ENCODE data around the gene C2orf49.

C2orf49 gene

GRCh38 chr2:105365206-105365605, 27.9 kb downstream of the C2orf49 start:
- Histone ChIP-seq H3K4me3 (ENCODE audit: low read length) (no peak overlapping the region), H3K4me1 (ENCODE audit: control insufficient read depth, insufficient read depth, low read length) (peaks cover 3% of the 10 kb centered on the region), H3K27me3 (replicated peaks; ENCODE audit: control insufficient read depth, insufficient read depth, low read length) (no peaks in the 10 kb centered on the region), H3K36me3 (ENCODE audit: control insufficient read depth, insufficient read depth, low read length, severe bottlenecking) (peaks cover 90% of the 10 kb centered on the region), H3K9ac (ENCODE audit: low read length) (no peak overlapping the region), H3K9me3 (ENCODE audit: control insufficient read depth, low read length) (no peaks in the 10 kb centered on the region)
- no peak for DNase-seq (ENCODE audit: low read depth)

- Histone ChIP-seq H3K9ac (ENCODE audit: low read length) (peak overlapping the region; percentile 16), H3K4me1 (ENCODE audit: control insufficient read depth, insufficient read depth, low read length) (peaks cover 31% of the 10 kb centered on the region), H3K36me3 (ENCODE audit: control insufficient read depth, insufficient read depth, low read length, severe bottlenecking) (peaks cover 80% of the 10 kb centered on the region), H3K4me3 (ENCODE audit: low read length) (no peak overlapping the region), H3K9me3 (ENCODE audit: control insufficient read depth, low read length) (no peaks in the 10 kb centered on the region), H3K27me3 (replicated peaks; ENCODE audit: control insufficient read depth, insufficient read depth, low read length) (no peaks in the 10 kb centered on the region)
- DNase-seq (ENCODE audit: low read depth) = no peak
Measured at GRCh38 chr2:105368759-105369408, 31.5 kb downstream of the C2orf49 start.

DNA sequence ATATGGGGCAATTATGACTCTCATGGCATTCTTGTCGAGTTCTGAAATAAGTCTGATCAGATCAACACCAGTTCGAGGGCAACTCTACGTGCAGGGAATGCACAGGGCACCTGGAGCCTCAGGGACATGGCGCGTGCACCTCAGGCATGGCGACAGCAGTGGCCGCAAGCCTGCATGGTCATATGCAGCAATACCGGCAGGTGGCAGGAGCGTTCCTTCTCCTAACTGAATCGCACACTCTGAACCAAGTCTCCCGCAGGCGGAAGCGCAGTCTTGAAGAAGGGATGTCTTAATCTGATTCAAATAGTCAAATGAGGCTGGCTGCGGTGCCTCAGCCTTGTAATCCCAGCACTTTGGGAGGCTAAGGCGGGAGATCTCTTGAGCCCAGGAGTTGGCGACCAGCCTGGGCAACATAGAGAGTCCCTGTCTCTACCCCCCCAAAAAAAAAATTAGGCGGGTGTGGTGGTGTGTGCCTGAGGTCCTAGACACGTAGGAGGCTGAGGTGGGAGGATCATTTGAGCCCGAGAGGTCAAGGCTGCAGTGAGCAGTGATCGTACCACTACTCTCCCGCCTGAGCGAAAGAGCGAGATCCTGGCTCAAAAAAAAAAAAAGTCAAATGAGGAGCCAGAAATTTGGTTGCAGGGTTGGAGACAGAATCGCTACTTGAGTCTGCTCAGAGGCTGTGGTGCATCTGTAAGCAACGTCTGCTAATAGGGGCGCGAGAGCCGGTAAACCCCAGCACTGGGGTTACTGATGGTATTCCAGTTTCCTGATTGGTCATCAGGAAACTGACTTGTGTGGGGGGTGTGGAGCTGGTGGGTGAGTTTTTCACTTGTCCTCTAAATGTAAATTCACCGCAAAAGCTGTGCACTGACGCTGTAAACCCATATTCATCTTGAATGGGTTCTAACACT, 32.7 kb downstream of the C2orf49 start:
- H3K36me3 ChIP-seq (ENCODE audit: control insufficient read depth, insufficient read depth, low read length, severe bottlenecking) = peaks cover 73% of the 10 kb centered on the region
- peaks cover 43% of the 10 kb centered on the region for H3K4me1 ChIP-seq (ENCODE audit: control insufficient read depth, insufficient read depth, low read length)

DNA sequence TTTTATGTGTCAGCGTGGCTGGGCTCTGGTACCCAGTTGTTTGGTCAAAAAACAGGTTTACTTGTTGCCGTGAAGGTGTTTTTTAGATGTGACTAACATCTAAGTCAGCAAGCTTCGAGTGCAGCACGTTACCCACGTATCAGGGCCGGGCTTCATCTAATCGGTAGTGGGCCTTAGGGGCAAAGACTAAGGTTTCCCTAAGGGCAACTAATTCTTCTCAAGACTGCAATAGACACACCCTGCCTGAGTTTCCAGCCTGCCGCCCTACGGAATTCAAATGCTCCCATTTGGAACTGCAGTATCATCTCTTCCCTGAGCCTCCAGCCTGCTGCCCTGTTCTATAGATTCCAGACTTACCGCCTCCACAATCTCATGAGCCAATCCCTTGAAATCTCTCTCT, 33.8 kb downstream of the C2orf49 start:
- Histone ChIP-seq H3K9me3 (ENCODE audit: control insufficient read depth, low read length) (no peaks in the 10 kb centered on the region), H3K27me3 (replicated peaks; ENCODE audit: control insufficient read depth, insufficient read depth, low read length) (no peaks in the 10 kb centered on the region), H3K4me3 (ENCODE audit: low read length) (no peak overlapping the region), H3K36me3 (ENCODE audit: control insufficient read depth, insufficient read depth, low read length, severe bottlenecking) (peaks cover 70% of the 10 kb centered on the region), H3K9ac (ENCODE audit: low read length) (peak overlapping the region; percentile 47), H3K4me1 (ENCODE audit: control insufficient read depth, insufficient read depth, low read length) (peaks cover 54% of the 10 kb centered on the region)
- no peak for DNase-seq (ENCODE audit: low read depth)

More for the DNA sequence above, 32.7 kb downstream of the C2orf49 start:
- Histone ChIP-seq H3K4me3 (ENCODE audit: low read length) (no peak overlapping the region), H3K27me3 (replicated peaks; ENCODE audit: control insufficient read depth, insufficient read depth, low read length) (no peaks in the 10 kb centered on the region), H3K9ac (ENCODE audit: low read length) (peak overlapping the region; percentile 58), H3K9me3 (ENCODE audit: control insufficient read depth, low read length) (no peaks in the 10 kb centered on the region)
- DNase-seq (ENCODE audit: low read depth) = peak; percentile 93

GRCh38 chr2:105371810-105372209, 34.5 kb downstream of the C2orf49 start:
- H3K9ac ChIP-seq (ENCODE audit: low read length) = peak overlapping the region; percentile 47
- DNase-seq (ENCODE audit: low read depth) = no peak
- no peak overlapping the region for H3K4me3 ChIP-seq (ENCODE audit: low read length)
- peaks cover 58% of the 10 kb centered on the region for H3K4me1 ChIP-seq (ENCODE audit: control insufficient read depth, insufficient read depth, low read length)
- no peaks in the 10 kb centered on the region for H3K9me3 ChIP-seq (ENCODE audit: control insufficient read depth, low read length)
- H3K36me3 ChIP-seq (ENCODE audit: control insufficient read depth, insufficient read depth, low read length, severe bottlenecking) = peaks cover 72% of the 10 kb centered on the region
- H3K27me3 ChIP-seq (replicated peaks; ENCODE audit: control insufficient read depth, insufficient read depth, low read length) = no peaks in the 10 kb centered on the region

DNA sequence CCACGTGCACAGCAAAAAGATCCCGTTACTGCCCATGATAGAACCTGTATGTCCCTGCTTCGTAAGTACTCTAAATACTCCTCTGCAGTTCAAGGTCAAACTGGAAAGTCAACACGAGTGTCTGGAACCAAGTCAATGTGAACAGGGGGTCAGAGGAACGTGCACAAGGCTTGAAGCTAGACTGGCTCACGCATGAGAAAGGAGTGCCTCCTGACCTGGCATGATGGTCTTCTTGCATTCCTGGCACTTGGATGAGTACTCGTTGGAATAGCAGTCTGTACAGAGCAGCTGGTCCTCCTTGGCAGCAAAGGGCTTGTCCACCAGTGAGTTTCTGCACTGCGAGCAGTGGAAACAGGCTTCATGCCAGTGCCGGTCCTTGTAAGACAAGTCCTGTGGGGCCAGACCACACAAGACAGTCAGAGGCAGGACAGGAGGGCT, 36.0 kb downstream of the C2orf49 start:
- peaks cover 65% of the 10 kb centered on the region for H3K36me3 ChIP-seq (ENCODE audit: control insufficient read depth, insufficient read depth, low read length, severe bottlenecking)
- no peaks in the 10 kb centered on the region for H3K27me3 ChIP-seq (replicated peaks; ENCODE audit: control insufficient read depth, insufficient read depth, low read length)
- no peaks in the 10 kb centered on the region for H3K9me3 ChIP-seq (ENCODE audit: control insufficient read depth, low read length)
- no peak overlapping the region for H3K4me3 ChIP-seq (ENCODE audit: low read length)
- peaks cover 63% of the 10 kb centered on the region for H3K4me1 ChIP-seq (ENCODE audit: control insufficient read depth, insufficient read depth, low read length)
- DNase-seq (ENCODE audit: low read depth) = no peak
- peak overlapping the region; percentile 72 for H3K9ac ChIP-seq (ENCODE audit: low read length)

- H3K9me3 ChIP-seq (ENCODE audit: control insufficient read depth, low read length) = no peaks in the 10 kb centered on the region
- peak overlapping the region; percentile 72 for H3K9ac ChIP-seq (ENCODE audit: low read length)
- peaks cover 64% of the 10 kb centered on the region for H3K36me3 ChIP-seq (ENCODE audit: control insufficient read depth, insufficient read depth, low read length, severe bottlenecking)
- H3K4me1 ChIP-seq (ENCODE audit: control insufficient read depth, insufficient read depth, low read length) = peaks cover 69% of the 10 kb centered on the region
- no peak for DNase-seq (ENCODE audit: low read depth)
- H3K27me3 ChIP-seq (replicated peaks; ENCODE audit: control insufficient read depth, insufficient read depth, low read length) = no peaks in the 10 kb centered on the region
- no peak overlapping the region for H3K4me3 ChIP-seq (ENCODE audit: low read length)
Measured at GRCh38 chr2:105373895-105374401, 36.6 kb downstream of the C2orf49 start.

DNA sequence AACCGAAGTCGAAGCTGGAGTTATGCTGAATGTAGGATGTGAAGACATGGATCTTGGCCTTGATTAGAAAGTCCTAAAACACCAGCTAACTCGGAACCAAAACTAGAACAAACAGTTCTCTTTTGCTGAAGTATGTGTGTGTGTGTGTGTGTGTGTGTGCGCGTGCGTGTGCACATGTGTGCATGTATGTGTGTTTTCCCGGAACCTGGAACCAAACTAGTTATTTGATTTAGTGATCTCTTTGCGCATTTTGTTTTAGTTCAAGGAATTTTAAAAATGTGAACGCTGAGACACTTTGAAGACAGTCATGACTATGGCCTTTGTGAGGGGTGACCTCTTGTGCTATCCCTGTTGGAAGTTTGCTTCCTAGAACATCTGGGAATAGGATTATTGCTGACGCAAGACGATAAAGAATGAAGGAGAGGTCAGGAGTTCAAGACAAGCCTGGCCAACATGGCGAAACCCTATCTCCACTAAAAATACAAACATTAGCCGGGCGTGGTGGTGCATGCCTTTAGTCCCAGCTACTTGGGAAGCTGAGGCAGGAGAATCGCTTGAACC, 37.7 kb downstream of the C2orf49 start:
- DNase-seq (ENCODE audit: low read depth) = no peak
- H3K4me1 ChIP-seq (ENCODE audit: control insufficient read depth, insufficient read depth, low read length) = peaks cover 79% of the 10 kb centered on the region
- H3K36me3 ChIP-seq (ENCODE audit: control insufficient read depth, insufficient read depth, low read length, severe bottlenecking) = peaks cover 67% of the 10 kb centered on the region
- peak overlapping the region; percentile 72 for H3K9ac ChIP-seq (ENCODE audit: low read length)
- no peaks in the 10 kb centered on the region for H3K9me3 ChIP-seq (ENCODE audit: control insufficient read depth, low read length)
- peak overlapping the region; percentile 20 for H3K4me3 ChIP-seq (ENCODE audit: low read length)
- H3K27me3 ChIP-seq (replicated peaks; ENCODE audit: control insufficient read depth, insufficient read depth, low read length) = no peaks in the 10 kb centered on the region

GRCh38 chr2:105376010-105376409, 38.7 kb downstream of the C2orf49 start:
- no peaks in the 10 kb centered on the region for H3K9me3 ChIP-seq (ENCODE audit: control insufficient read depth, low read length)
- H3K9ac ChIP-seq (ENCODE audit: low read length) = peak overlapping the region; percentile 60
- H3K27me3 ChIP-seq (replicated peaks; ENCODE audit: control insufficient read depth, insufficient read depth, low read length) = no peaks in the 10 kb centered on the region
- peaks cover 65% of the 10 kb centered on the region for H3K36me3 ChIP-seq (ENCODE audit: control insufficient read depth, insufficient read depth, low read length, severe bottlenecking)
- peaks cover 81% of the 10 kb centered on the region for H3K4me1 ChIP-seq (ENCODE audit: control insufficient read depth, insufficient read depth, low read length)
- peak overlapping the region; percentile 5 for H3K4me3 ChIP-seq (ENCODE audit: low read length)
- DNase-seq (ENCODE audit: low read depth) = no peak

- DNase-seq (ENCODE audit: low read depth) = peak; percentile 59
- Histone ChIP-seq H3K4me3 (ENCODE audit: low read length) (no peak overlapping the region), H3K36me3 (ENCODE audit: control insufficient read depth, insufficient read depth, low read length, severe bottlenecking) (peaks cover 66% of the 10 kb centered on the region), H3K9me3 (ENCODE audit: control insufficient read depth, low read length) (no peaks in the 10 kb centered on the region), H3K27me3 (replicated peaks; ENCODE audit: control insufficient read depth, insufficient read depth, low read length) (no peaks in the 10 kb centered on the region), H3K4me1 (ENCODE audit: control insufficient read depth, insufficient read depth, low read length) (peaks cover 80% of the 10 kb centered on the region), H3K9ac (ENCODE audit: low read length) (no peak overlapping the region)
Measured at GRCh38 chr2:105376789-105377240, 39.5 kb downstream of the C2orf49 start.

- H3K36me3 ChIP-seq (ENCODE audit: control insufficient read depth, insufficient read depth, low read length, severe bottlenecking) = peaks cover 73% of the 10 kb centered on the region
- H3K4me3 ChIP-seq (ENCODE audit: low read length) = no peak overlapping the region
- H3K9ac ChIP-seq (ENCODE audit: low read length) = peak overlapping the region; percentile 0
- peaks cover 73% of the 10 kb centered on the region for H3K4me1 ChIP-seq (ENCODE audit: control insufficient read depth, insufficient read depth, low read length)
- DNase-seq (ENCODE audit: low read depth) = no peak
- no peaks in the 10 kb centered on the region for H3K9me3 ChIP-seq (ENCODE audit: control insufficient read depth, low read length)
- no peaks in the 10 kb centered on the region for H3K27me3 ChIP-seq (replicated peaks; ENCODE audit: control insufficient read depth, insufficient read depth, low read length)
Measured at GRCh38 chr2:105377871-105378270, 40.5 kb downstream of the C2orf49 start.

Data from adipocyte (in vitro differentiated cells).